A549 (cell line): ENCODE data around the gene ERBB2. TPM values are rescaled to one million over a fixed set of nuclear protein-coding genes. Genes with fewer than 3 reads are reported as not detected.

Experiments used
- ATAC-seq, 2 experiments: fragments of 200-7000 bp in 1 of 2; fragments of >200 bp in 1 of 2; cut with Nextera tagmentation in 1 of 2; cut with Tn5 transposase in 1 of 2; 3 replicates each; pipeline versions ENCODE4 v1.8.0 to v1.9.1; 2018 to 2020; ENCODE audit warnings: mild to moderate bottlenecking in 1 of 2, moderate library complexity in 1 of 2
- CTCF ChIA-PET: fragments of 300-600 bp; sonication (Branson Sonifier 250); formaldehyde crosslinking; extraction: SDS; loops from one replicate; lab custom pipeline; 2021; ENCODE audit warnings: antibody characterized with exemption, inconsistent platforms; lab: Yijun Ruan, JAX
- POLR2A ChIA-PET: fragments of 350-600 bp; formaldehyde crosslinking; extraction: SDS; loops from one replicate; lab custom pipeline; 2021; ENCODE audit warnings: antibody characterized with exemption, inconsistent platforms; lab: Yijun Ruan, JAX
- DNase-seq, 2 experiments: peaks; one replicate each; pipeline versions ENCODE4 v3.0.0 to v3.0.0-alpha.2; 2011 to 2016; ENCODE audit warnings: low read depth in 1 of 2, low spot score in 1 of 2
- FAIRE-seq: peaks from 2 replicates; lab custom pipeline; 2011; peaks lifted over from hg19 to GRCh38; lab: Jason Lieb, UNC
- H3K27ac ChIP-seq, 2 experiments: fragments of >200 bp; sonication (Bioruptor Twin); formaldehyde crosslinking; 3 replicates each; pipeline ENCODE4 v1.5.1; 2016 to 2017
- H3K4me1 ChIP-seq: fragments of >200 bp; sonication (Bioruptor Twin); formaldehyde crosslinking; 3 replicates; pipeline ENCODE4 v1.6.1; 2016
- H3K4me2 ChIP-seq: fragments of >200 bp; sonication (Bioruptor Twin); formaldehyde crosslinking; 3 replicates; pipeline ENCODE4 v1.6.1; 2016
- H3K4me3 ChIP-seq: fragments of >200 bp; sonication (Bioruptor Twin); formaldehyde crosslinking; 3 replicates; pipeline ENCODE4 v1.5.1; 2016
- H3K9me3 ChIP-seq: fragments of >200 bp; sonication (Bioruptor Twin); formaldehyde crosslinking; 3 replicates; pipeline ENCODE4 v1.6.1; 2016
- BHLHE40 ChIP-seq: IDR thresholded peaks from 2 replicates; pipeline ENCODE4 v1.6.1; 2012; ENCODE audit warnings: low read depth, low read length, inconsistent platforms
- CBX2 ChIP-seq: fragments of 200-600 bp; sonication (generic); IDR thresholded peaks from 2 replicates; pipeline ENCODE4 v1.6.1; 2016; ENCODE audit warnings: low read depth, mild to moderate bottlenecking, borderline replicate concordance
- EHF ChIP-seq: fragments of 250-450 bp; sonication (Bioruptor Pico); IDR thresholded peaks from 2 replicates; pipeline ENCODE4 v1.5.0; 2020; ENCODE audit warnings: mild to moderate bottlenecking
- FOSB ChIP-seq: fragments of 250-450 bp; sonication (Bioruptor Pico); IDR thresholded peaks from 2 replicates; pipeline ENCODE4 v1.5.0; 2020; ENCODE audit warnings: mild to moderate bottlenecking, moderate library complexity
- FOSL2 ChIP-seq, 2 experiments: fragments of 450-650 bp in 1 of 2; fragments of >200 bp in 1 of 2; sonication (Bioruptor Twin) in 1 of 2; formaldehyde crosslinking; IDR thresholded peaks; 2 replicates each; pipeline versions ENCODE4 v1.5.0 to v1.6.1; 2016 to 2020; ENCODE audit warnings: mild to moderate bottlenecking in 1 of 2, moderate library complexity in 1 of 2
- GATA3 ChIP-seq: IDR thresholded peaks from 2 replicates; pipeline ENCODE4 v1.6.1; 2012; ENCODE audit warnings: borderline replicate concordance
- HDAC2 ChIP-seq: fragments of 200-600 bp; sonication (generic); IDR thresholded peaks from 2 replicates; pipeline ENCODE4 v1.6.1; 2016
- HOXA7 ChIP-seq: fragments of 250-450 bp; sonication (Bioruptor Pico); IDR thresholded peaks from 2 replicates; pipeline ENCODE4 v1.5.0; 2020; ENCODE audit warnings: mild to moderate bottlenecking, moderate library complexity
- HOXB5 ChIP-seq: fragments of 250-450 bp; sonication (Bioruptor Pico); IDR thresholded peaks from 2 replicates; pipeline ENCODE4 v1.5.0; 2020; ENCODE audit warnings: mild to moderate bottlenecking, moderate library complexity
- MAFK ChIP-seq: fragments of 450-650 bp; IDR thresholded peaks from 2 replicates; pipeline ENCODE4 v1.6.1; 2014; ENCODE audit not compliant: partially characterized antibody
- MYC ChIP-seq: IDR thresholded peaks from 2 replicates; pipeline ENCODE4 v1.6.1; 2012; ENCODE audit warnings: mild to moderate bottlenecking, inconsistent platforms, low read length, improper control_type of control experiment, borderline replicate concordance
- NFE2L2 ChIP-seq: fragments of 150-350 bp; conservative IDR thresholded peaks from 2 replicates; pipeline ENCODE4 v1.6.1; 2014; ENCODE audit warnings: low read length
- PHF8 ChIP-seq: fragments of 200-600 bp; sonication (generic); IDR thresholded peaks from 2 replicates; pipeline ENCODE4 v1.6.1; 2016; ENCODE audit warnings: low read depth, mild to moderate bottlenecking, antibody characterized with exemption, moderate library complexity, borderline replicate concordance
- POLR2AphosphoS2 ChIP-seq: conservative IDR thresholded peaks from 2 replicates; pipeline ENCODE4 v1.6.1; 2012; ENCODE audit warnings: low read length, improper control_type of control experiment, inconsistent platforms
- RCOR1 ChIP-seq: fragments of 150-350 bp; IDR thresholded peaks from 2 replicates; pipeline ENCODE4 v1.6.1; 2014; ENCODE audit warnings: antibody characterized with exemption, low read length, low read depth
- REST ChIP-seq: fragments of 200-600 bp; sonication (generic); IDR thresholded peaks from 2 replicates; pipeline ENCODE4 v1.6.1; 2016; ENCODE audit warnings: antibody characterized with exemption, mild to moderate bottlenecking, moderate library complexity
- SMC3 ChIP-seq: fragments of >200 bp; sonication (Bioruptor Twin); formaldehyde crosslinking; IDR thresholded peaks from 3 replicates; pipeline ENCODE4 v1.6.1; 2018; ENCODE audit warnings: inconsistent platforms
- SREBF2 ChIP-seq: fragments of 450-650 bp; IDR thresholded peaks from 2 replicates; pipeline ENCODE4 v1.6.1; 2014; ENCODE audit warnings: mild to moderate bottlenecking, moderate library complexity
- TFCP2L1 ChIP-seq: fragments of 250-450 bp; sonication (Bioruptor Pico); IDR thresholded peaks from 2 replicates; pipeline ENCODE4 v1.5.0; 2021; ENCODE audit warnings: mild to moderate bottlenecking
- ZNF302 ChIP-seq: fragments of 250-450 bp; sonication (Bioruptor Pico); IDR thresholded peaks from 2 replicates; pipeline ENCODE4 v1.9.0; 2021; ENCODE audit warnings: inconsistent platforms, mild to moderate bottlenecking, moderate library complexity
- WGBS: methylation state at CpG from one replicate; pipeline ENCODE4 v1.1.6; 2017; ENCODE audit errors: missing lambda C conversion rate; 5-methylcytosine and 5-hydroxymethylcytosine counted together
- polyA plus RNA-seq, 4 experiments: library from polyadenylated mRNA; depleted of rRNA in 3 of 4; stranded (reverse); fragments of >200 nt; fragmentation: RNase III in 1 of 4; extraction: RNeasy Plus Mini Kit Qiagen cat#74134 plus additional on column Dnase treatment in 1 of 4; gene quantifications; 2 replicates in 3 of 4; 3 replicates in 1 of 4; pipeline ENCODE4 v1.2.3, GENCODE V29; 2011 to 2017
- TF ChIP-seq, protein P1 (sequence below): fragments of 450-650 bp; IDR thresholded peaks from 2 replicates; pipeline ENCODE4 v1.6.1; 2014; ENCODE audit warnings: antibody characterized with exemption
- TF ChIP-seq, protein P2 (sequence below): fragments of >200 bp; sonication (Bioruptor Twin); formaldehyde crosslinking; IDR thresholded peaks from 3 replicates; pipeline ENCODE4 v1.6.1; 2016

Gene ERBB2
- polyA plus RNA-seq, 2 of the 4 experiments (the other 2 are of a cell fraction), result 22.4 to 32.0 TPM

- H3K4me1 ChIP-seq, result no peaks in the 10 kb centered on the region
- H3K27ac ChIP-seq, result no peak overlapping the region
- DNase-seq (no peak), ATAC-seq (no peak), FAIRE-seq (no peak)
- no peaks in the 10 kb centered on the region for H3K9me3 ChIP-seq
- WGBS, result 76% methylated on average over 8 of the region's 8 CpGs
- CTCF ChIA-PET, result interaction anchor here (1.0 to 48.4 kb wide), 7 partner anchors 32 to 104 kb away, joined by 3 to 1581 read pairs (median 8); partner anchors contain the start of genes ERBB2, MIEN1, NEUROD2 and PGAP3
- POLR2A ChIA-PET, result interaction anchor here (0.5 to 1.2 kb wide), 3 partner anchors 17 to 102 kb away, joined by 3 to 4 read pairs (median 3); partner anchors contain the start of gene ERBB2
- H3K4me3 ChIP-seq, result no peak overlapping the region
- TF ChIP-seq MYC (no peak), HOXA7 (CRISPR knock-in tag) (no peak), EHF (CRISPR knock-in tag) (no peak), BHLHE40 (no peak), SMC3 (no peak), MAFK (no peak), HDAC2 (no peak), RCOR1 (no peak), REST (no peak), CBX2 (no peak), GATA3 (no peak), PHF8 (no peak), ZNF302 (CRISPR knock-in tag) (no peak), SREBF2 (no peak)
- TF ChIP-seq, protein P1, sequence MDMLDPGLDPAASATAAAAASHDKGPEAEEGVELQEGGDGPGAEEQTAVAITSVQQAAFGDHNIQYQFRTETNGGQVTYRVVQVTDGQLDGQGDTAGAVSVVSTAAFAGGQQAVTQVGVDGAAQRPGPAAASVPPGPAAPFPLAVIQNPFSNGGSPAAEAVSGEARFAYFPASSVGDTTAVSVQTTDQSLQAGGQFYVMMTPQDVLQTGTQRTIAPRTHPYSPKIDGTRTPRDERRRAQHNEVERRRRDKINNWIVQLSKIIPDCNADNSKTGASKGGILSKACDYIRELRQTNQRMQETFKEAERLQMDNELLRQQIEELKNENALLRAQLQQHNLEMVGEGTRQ, result no peak
- no peak overlapping the region for H3K4me2 ChIP-seq
Measured at GRCh38 chr17:39651923-39652586, 47.8 kb upstream of the ERBB2 start.

GRCh38 chr17:39652587-39653315 lies 47.1 kb upstream of the ERBB2 start:
- H3K4me2 ChIP-seq, result no peak overlapping the region
- no peaks in the 10 kb centered on the region for H3K9me3 ChIP-seq
- ChIA-PET POLR2A (interaction anchor here (0.5 to 1.0 kb wide), 3 partner anchors 15 to 103 kb away, joined by 3 to 4 read pairs (median 3); partner anchors contain the start of gene ERBB2), CTCF (interaction anchor here (1.0 to 48.4 kb wide), 10 partner anchors 32 to 105 kb away, joined by 3 to 1581 read pairs (median 8); partner anchors contain the start of genes ERBB2, NEUROD2, PGAP3 and PNMT)
- no peak overlapping the region for H3K4me3 ChIP-seq
- FAIRE-seq (no peak), ATAC-seq (peak; percentile 43 to 45), DNase-seq (no peak)
- TF ChIP-seq HOXB5 (CRISPR knock-in tag) (no peak), TFCP2L1 (CRISPR knock-in tag) (no peak), POLR2AphosphoS2 (no peak), SREBF2 (no peak), FOSB (CRISPR knock-in tag) (no peak), FOSL2 (IDR thresholded peaks at IDR 0.05) (no peak), FOSL2 (CRISPR knock-in tag; IDR thresholded peaks at IDR 0.05) (no peak), ZNF302 (CRISPR knock-in tag) (no peak), BHLHE40 (no peak), CBX2 (no peak), NFE2L2 (no peak)
- TF ChIP-seq, protein P2, sequence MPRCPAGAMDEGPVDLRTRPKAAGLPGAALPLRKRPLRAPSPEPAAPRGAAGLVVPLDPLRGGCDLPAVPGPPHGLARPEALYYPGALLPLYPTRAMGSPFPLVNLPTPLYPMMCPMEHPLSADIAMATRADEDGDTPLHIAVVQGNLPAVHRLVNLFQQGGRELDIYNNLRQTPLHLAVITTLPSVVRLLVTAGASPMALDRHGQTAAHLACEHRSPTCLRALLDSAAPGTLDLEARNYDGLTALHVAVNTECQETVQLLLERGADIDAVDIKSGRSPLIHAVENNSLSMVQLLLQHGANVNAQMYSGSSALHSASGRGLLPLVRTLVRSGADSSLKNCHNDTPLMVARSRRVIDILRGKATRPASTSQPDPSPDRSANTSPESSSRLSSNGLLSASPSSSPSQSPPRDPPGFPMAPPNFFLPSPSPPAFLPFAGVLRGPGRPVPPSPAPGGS, result no peak
- WGBS, result 79% methylated on average over 7 of the region's 7 CpGs
- no peak overlapping the region for H3K27ac ChIP-seq
- no peaks in the 10 kb centered on the region for H3K4me1 ChIP-seq
